SK-N-SH treated with all-trans-retinoic acid at 6 μM for 48 hours (cell line): Measurements from ENCODE around the gene THUMPD2.

Experiments
- ATAC-seq: fragments of 200-7000 bp; cut with Tn5 transposase; 3 replicates; pipeline ENCODE4 v1.9.1; 2020; ENCODE audit warnings: mild to moderate bottlenecking, moderate library complexity
- ARNTL ChIP-seq: fragments of 450-650 bp; formaldehyde crosslinking; IDR thresholded peaks from 2 replicates; pipeline ENCODE4 v1.5.0; 2020; ENCODE audit warnings: low read depth, mild to moderate bottlenecking, moderate library complexity, borderline replicate concordance
- BACH2 ChIP-seq: fragments of 250-450 bp; sonication (Bioruptor Pico); IDR thresholded peaks from 2 replicates; pipeline ENCODE4 v1.9.0; 2021; ENCODE audit warnings: mild to moderate bottlenecking, borderline replicate concordance
- CSDC2 ChIP-seq: fragments of 250-450 bp; sonication (Bioruptor Pico); IDR thresholded peaks from 2 replicates; pipeline ENCODE4 v1.5.0; 2020; ENCODE audit warnings: mild to moderate bottlenecking, moderate library complexity
- ESRRG ChIP-seq: fragments of 250-450 bp; sonication (Bioruptor Pico); IDR thresholded peaks from 2 replicates; pipeline ENCODE4 v1.6.1; 2021; ENCODE audit warnings: mild to moderate bottlenecking
- GLIS3 ChIP-seq: fragments of 250-450 bp; sonication (Bioruptor Pico); IDR thresholded peaks from 2 replicates; pipeline ENCODE4 v1.5.0; 2020; ENCODE audit warnings: mild to moderate bottlenecking, moderate library complexity
- ISL1 ChIP-seq: fragments of 250-450 bp; sonication (Bioruptor Pico); IDR thresholded peaks from 2 replicates; pipeline ENCODE4 v2.1.2; 2022; ENCODE audit warnings: mild to moderate bottlenecking, moderate library complexity
- OSR1 ChIP-seq: fragments of 250-450 bp; sonication (Bioruptor Pico); IDR thresholded peaks from 2 replicates; pipeline ENCODE4 v1.8.0; 2022; ENCODE audit warnings: moderate library complexity, mild to moderate bottlenecking, inconsistent platforms
- PPARA ChIP-seq: fragments of 250-450 bp; sonication (Bioruptor Pico); IDR thresholded peaks from 2 replicates; pipeline ENCODE4 v1.5.0; 2020; ENCODE audit warnings: mild to moderate bottlenecking, borderline replicate concordance
- RARB ChIP-seq: fragments of 250-450 bp; sonication (Bioruptor Pico); IDR thresholded peaks from 2 replicates; pipeline ENCODE4 v1.8.0; 2021; ENCODE audit warnings: mild to moderate bottlenecking, moderate library complexity
- SNAI2 ChIP-seq: fragments of 250-450 bp; sonication (Bioruptor Pico); IDR thresholded peaks from 2 replicates; pipeline ENCODE4 v1.5.0; 2020; ENCODE audit warnings: mild to moderate bottlenecking, moderate library complexity
- TCF4 ChIP-seq: fragments of 250-450 bp; sonication (Bioruptor Pico); IDR thresholded peaks from 2 replicates; pipeline ENCODE4 v1.8.0; 2021; ENCODE audit warnings: mild to moderate bottlenecking, moderate library complexity, borderline replicate concordance
- TOX ChIP-seq: fragments of 250-450 bp; sonication (Bioruptor Pico); IDR thresholded peaks from 2 replicates; pipeline ENCODE4 v1.8.0; 2021; ENCODE audit warnings: mild to moderate bottlenecking, moderate library complexity, borderline replicate concordance
- ZC3H10 ChIP-seq: fragments of 250-450 bp; sonication (Bioruptor Pico); IDR thresholded peaks from 2 replicates; pipeline ENCODE4 v1.5.1; 2021; ENCODE audit warnings: mild to moderate bottlenecking, moderate library complexity
- ZFP30 ChIP-seq: fragments of 450-650 bp; formaldehyde crosslinking; IDR thresholded peaks from 2 replicates; pipeline ENCODE4 v1.5.0; 2022; ENCODE audit warnings: mild to moderate bottlenecking, moderate library complexity
- ZNF565 ChIP-seq: fragments of 450-650 bp; formaldehyde crosslinking; conservative IDR thresholded peaks from 2 replicates; pipeline ENCODE4 v1.5.0; 2020; ENCODE audit warnings: low read depth, mild to moderate bottlenecking, moderate library complexity
- ZNF70 ChIP-seq: fragments of 450-650 bp; formaldehyde crosslinking; IDR thresholded peaks from 2 replicates; pipeline ENCODE4 v1.5.0; 2020; ENCODE audit warnings: mild to moderate bottlenecking, moderate library complexity
- ZNF8 ChIP-seq: fragments of 450-650 bp; formaldehyde crosslinking; IDR thresholded peaks from 2 replicates; pipeline ENCODE4 v1.5.0; 2020; ENCODE audit warnings: mild to moderate bottlenecking, moderate library complexity
- TF ChIP-seq, protein P1 (sequence below): fragments of 250-450 bp; sonication (Bioruptor Pico); IDR thresholded peaks from 2 replicates; pipeline ENCODE4 v1.8.0; 2020; ENCODE audit warnings: mild to moderate bottlenecking, moderate library complexity, borderline replicate concordance
- TF ChIP-seq, protein P2 (sequence below): fragments of 250-450 bp; sonication (Bioruptor Pico); IDR thresholded peaks from 2 replicates; pipeline ENCODE4 v1.8.0; 2021; ENCODE audit warnings: low read depth, mild to moderate bottlenecking, moderate library complexity, borderline replicate concordance
- TF ChIP-seq, protein P3 (sequence below): fragments of 250-450 bp; sonication (Bioruptor Pico); IDR thresholded peaks from 2 replicates; pipeline ENCODE4 v1.5.1; 2020; ENCODE audit warnings: low read depth, mild to moderate bottlenecking, moderate library complexity
- TF ChIP-seq, protein P4 (sequence below): fragments of 250-450 bp; sonication (Bioruptor Pico); IDR thresholded peaks from 2 replicates; pipeline ENCODE4 v1.5.1; 2021; ENCODE audit warnings: mild to moderate bottlenecking, moderate library complexity
- TF ChIP-seq, protein P5 (sequence below): fragments of 250-450 bp; sonication (Bioruptor Pico); IDR thresholded peaks from 2 replicates; pipeline ENCODE4 v1.5.0; 2020; ENCODE audit warnings: mild to moderate bottlenecking, moderate library complexity

The THUMPD2 gene

DNA sequence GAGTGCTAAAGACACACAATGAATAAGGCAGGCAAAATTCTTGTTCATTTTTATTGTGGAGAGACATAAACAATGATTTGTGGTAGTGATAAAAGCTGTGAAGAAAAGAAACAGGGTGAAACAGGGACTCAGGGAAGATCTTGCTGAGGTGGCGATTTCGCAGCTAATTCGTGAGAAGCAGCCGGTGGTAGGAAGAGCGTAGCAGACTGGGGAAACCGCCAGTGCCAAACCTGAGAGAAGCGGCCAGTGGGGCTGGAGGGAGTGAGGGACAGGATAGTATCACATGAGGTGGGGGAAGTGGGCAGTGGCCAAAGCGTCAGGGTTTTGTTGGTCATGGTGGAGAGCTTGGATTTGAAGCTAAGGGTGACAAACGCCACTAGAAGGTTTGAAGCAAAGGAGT, 71.1 kb downstream of the THUMPD2 start:
- TF ChIP-seq, protein P1, sequence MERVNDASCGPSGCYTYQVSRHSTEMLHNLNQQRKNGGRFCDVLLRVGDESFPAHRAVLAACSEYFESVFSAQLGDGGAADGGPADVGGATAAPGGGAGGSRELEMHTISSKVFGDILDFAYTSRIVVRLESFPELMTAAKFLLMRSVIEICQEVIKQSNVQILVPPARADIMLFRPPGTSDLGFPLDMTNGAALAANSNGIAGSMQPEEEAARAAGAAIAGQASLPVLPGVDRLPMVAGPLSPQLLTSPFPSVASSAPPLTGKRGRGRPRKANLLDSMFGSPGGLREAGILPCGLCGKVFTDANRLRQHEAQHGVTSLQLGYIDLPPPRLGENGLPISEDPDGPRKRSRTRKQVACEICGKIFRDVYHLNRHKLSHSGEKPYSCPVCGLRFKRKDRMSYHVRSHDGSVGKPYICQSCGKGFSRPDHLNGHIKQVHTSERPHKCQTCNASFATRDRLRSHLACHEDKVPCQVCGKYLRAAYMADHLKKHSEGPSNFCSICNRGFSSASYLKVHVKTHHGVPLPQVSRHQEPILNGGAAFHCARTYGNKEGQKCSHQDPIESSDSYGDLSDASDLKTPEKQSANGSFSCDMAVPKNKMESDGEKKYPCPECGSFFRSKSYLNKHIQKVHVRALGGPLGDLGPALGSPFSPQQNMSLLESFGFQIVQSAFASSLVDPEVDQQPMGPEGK, result no peak
- TF ChIP-seq ZNF70 (CRISPR knock-in tag) (no peak), OSR1 (CRISPR knock-in tag) (no peak), TCF4 (CRISPR knock-in tag) (no peak), PPARA (CRISPR knock-in tag) (no peak), TOX (CRISPR knock-in tag) (no peak), ZNF8 (CRISPR knock-in tag) (no peak), GLIS3 (CRISPR knock-in tag) (no peak), ZFP30 (CRISPR knock-in tag) (no peak), ARNTL (CRISPR knock-in tag) (no peak), ISL1 (CRISPR knock-in tag) (no peak), ESRRG (CRISPR knock-in tag) (no peak), ZNF565 (CRISPR knock-in tag) (no peak)
- TF ChIP-seq, protein P2, sequence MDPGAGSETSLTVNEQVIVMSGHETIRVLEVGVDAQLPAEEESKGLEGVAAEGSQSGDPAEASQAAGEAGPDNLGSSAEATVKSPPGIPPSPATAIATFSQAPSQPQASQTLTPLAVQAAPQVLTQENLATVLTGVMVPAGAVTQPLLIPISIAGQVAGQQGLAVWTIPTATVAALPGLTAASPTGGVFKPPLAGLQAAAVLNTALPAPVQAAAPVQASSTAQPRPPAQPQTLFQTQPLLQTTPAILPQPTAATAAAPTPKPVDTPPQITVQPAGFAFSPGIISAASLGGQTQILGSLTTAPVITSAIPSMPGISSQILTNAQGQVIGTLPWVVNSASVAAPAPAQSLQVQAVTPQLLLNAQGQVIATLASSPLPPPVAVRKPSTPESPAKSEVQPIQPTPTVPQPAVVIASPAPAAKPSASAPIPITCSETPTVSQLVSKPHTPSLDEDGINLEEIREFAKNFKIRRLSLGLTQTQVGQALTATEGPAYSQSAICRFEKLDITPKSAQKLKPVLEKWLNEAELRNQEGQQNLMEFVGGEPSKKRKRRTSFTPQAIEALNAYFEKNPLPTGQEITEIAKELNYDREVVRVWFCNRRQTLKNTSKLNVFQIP, result no peak
- TF ChIP-seq, protein P3, sequence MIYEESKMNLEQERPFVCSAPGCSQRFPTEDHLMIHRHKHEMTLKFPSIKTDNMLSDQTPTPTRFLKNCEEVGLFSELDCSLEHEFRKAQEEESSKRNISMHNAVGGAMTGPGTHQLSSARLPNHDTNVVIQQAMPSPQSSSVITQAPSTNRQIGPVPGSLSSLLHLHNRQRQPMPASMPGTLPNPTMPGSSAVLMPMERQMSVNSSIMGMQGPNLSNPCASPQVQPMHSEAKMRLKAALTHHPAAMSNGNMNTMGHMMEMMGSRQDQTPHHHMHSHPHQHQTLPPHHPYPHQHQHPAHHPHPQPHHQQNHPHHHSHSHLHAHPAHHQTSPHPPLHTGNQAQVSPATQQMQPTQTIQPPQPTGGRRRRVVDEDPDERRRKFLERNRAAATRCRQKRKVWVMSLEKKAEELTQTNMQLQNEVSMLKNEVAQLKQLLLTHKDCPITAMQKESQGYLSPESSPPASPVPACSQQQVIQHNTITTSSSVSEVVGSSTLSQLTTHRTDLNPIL (CRISPR knock-in tag), result no peak
- TF ChIP-seq, protein P4, sequence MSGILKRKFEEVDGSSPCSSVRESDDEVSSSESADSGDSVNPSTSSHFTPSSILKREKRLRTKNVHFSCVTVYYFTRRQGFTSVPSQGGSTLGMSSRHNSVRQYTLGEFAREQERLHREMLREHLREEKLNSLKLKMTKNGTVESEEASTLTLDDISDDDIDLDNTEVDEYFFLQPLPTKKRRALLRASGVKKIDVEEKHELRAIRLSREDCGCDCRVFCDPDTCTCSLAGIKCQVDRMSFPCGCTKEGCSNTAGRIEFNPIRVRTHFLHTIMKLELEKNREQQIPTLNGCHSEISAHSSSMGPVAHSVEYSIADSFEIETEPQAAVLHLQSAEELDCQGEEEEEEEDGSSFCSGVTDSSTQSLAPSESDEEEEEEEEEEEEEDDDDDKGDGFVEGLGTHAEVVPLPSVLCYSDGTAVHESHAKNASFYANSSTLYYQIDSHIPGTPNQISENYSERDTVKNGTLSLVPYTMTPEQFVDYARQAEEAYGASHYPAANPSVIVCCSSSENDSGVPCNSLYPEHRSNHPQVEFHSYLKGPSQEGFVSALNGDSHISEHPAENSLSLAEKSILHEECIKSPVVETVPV (CRISPR knock-in tag), result no peak
- TF ChIP-seq, protein P5, sequence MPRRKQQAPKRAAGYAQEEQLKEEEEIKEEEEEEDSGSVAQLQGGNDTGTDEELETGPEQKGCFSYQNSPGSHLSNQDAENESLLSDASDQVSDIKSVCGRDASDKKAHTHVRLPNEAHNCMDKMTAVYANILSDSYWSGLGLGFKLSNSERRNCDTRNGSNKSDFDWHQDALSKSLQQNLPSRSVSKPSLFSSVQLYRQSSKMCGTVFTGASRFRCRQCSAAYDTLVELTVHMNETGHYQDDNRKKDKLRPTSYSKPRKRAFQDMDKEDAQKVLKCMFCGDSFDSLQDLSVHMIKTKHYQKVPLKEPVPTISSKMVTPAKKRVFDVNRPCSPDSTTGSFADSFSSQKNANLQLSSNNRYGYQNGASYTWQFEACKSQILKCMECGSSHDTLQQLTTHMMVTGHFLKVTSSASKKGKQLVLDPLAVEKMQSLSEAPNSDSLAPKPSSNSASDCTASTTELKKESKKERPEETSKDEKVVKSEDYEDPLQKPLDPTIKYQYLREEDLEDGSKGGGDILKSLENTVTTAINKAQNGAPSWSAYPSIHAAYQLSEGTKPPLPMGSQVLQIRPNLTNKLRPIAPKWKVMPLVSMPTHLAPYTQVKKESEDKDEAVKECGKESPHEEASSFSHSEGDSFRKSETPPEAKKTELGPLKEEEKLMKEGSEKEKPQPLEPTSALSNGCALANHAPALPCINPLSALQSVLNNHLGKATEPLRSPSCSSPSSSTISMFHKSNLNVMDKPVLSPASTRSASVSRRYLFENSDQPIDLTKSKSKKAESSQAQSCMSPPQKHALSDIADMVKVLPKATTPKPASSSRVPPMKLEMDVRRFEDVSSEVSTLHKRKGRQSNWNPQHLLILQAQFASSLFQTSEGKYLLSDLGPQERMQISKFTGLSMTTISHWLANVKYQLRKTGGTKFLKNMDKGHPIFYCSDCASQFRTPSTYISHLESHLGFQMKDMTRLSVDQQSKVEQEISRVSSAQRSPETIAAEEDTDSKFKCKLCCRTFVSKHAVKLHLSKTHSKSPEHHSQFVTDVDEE, result no peak
- no peak for ATAC-seq

DNA sequence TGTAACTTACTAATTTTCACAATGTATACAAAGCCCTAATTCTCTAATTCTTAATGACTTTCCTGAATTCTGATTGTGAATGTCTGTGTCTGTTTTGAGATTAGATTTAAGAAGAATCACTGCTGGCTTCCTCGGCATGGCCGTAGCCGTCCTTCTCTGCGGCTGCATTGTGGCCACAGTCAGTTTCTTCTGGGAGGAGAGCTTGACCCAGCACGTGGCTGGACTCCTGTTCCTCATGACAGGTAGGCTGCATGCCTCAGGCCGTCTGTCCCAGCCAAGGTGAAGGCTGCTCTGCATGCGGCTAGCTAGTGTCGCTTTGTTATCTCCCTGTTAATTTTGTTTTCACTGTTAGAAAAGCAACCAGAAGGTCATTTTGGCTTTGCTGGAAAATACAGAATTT, 72.1 kb downstream of the THUMPD2 start:
- TF ChIP-seq RARB (CRISPR knock-in tag) (no peak), CSDC2 (no peak), SNAI2 (CRISPR knock-in tag) (no peak), OSR1 (CRISPR knock-in tag) (no peak), BACH2 (CRISPR knock-in tag) (no peak), ZNF565 (CRISPR knock-in tag) (no peak), ZNF8 (CRISPR knock-in tag) (no peak), ESRRG (CRISPR knock-in tag) (no peak), ZNF70 (CRISPR knock-in tag) (no peak), ISL1 (CRISPR knock-in tag) (no peak), ZC3H10 (CRISPR knock-in tag) (no peak), PPARA (CRISPR knock-in tag) (no peak), GLIS3 (CRISPR knock-in tag) (no peak), ZFP30 (CRISPR knock-in tag) (no peak), ARNTL (CRISPR knock-in tag) (no peak), TCF4 (CRISPR knock-in tag) (no peak), TOX (CRISPR knock-in tag) (no peak)
- TF ChIP-seq, protein P2, result no peak
- TF ChIP-seq, protein P3 (CRISPR knock-in tag), result no peak
- TF ChIP-seq, protein P4 (CRISPR knock-in tag), result no peak
- no peak for ATAC-seq
